GM21360 (cell line): ENCODE data around the gene FZD1.
A peak's percentile ranks its signal among the peaks of the same experiment; 100 is the strongest.

ENCODE experiments used
- ATAC-seq: cut with Tn5 transposase; IDR thresholded peaks from one replicate; pipeline ENCODE4 v1.9.1; 2021; ENCODE audit warnings: mild to moderate bottlenecking, moderate library complexity; ENCODE audit not compliant: unreplicated experiment

Gene FZD1

GRCh38 chr7:91264046-91264923 lies at the start of gene FZD1:
TSS of gene FZD1 (plus strand) at chr7:91264433. CDS start at chr7:91264881, 448 bp downstream.
- ATAC-seq = peak; percentile 89

- no peak for ATAC-seq
These were observed 37.8 kb upstream of the FZD1 start for GRCh38 chr7:91226411-91226810.

GRCh38 chr7:91228327-91228726 lies 35.9 kb upstream of the FZD1 start:
- no peak for ATAC-seq

- no peak for ATAC-seq
These were observed 35.2 kb upstream of the FZD1 start for GRCh38 chr7:91228927-91229558.

GRCh38 chr7:91230100-91230499 lies 34.1 kb upstream of the FZD1 start:
- no peak for ATAC-seq

GRCh38 chr7:91230503-91230902 lies 33.7 kb upstream of the FZD1 start:
- no peak for ATAC-seq

- no peak for ATAC-seq
These were observed 31.0 kb upstream of the FZD1 start for GRCh38 chr7:91233212-91233611.

GRCh38 chr7:91235211-91235832 lies 28.9 kb upstream of the FZD1 start:
- no peak for ATAC-seq

- no peak for ATAC-seq
These were observed 25.0 kb upstream of the FZD1 start for GRCh38 chr7:91239171-91239604.

- ATAC-seq = no peak
These were observed 24.5 kb upstream of the FZD1 start for GRCh38 chr7:91239772-91240171.

- ATAC-seq = no peak
These were observed 23.8 kb upstream of the FZD1 start for GRCh38 chr7:91240376-91240941.

GRCh38 chr7:91242097-91242844 lies 22.0 kb upstream of the FZD1 start:
- no peak for ATAC-seq

GRCh38 chr7:91243591-91244301 lies 20.5 kb upstream of the FZD1 start:
- no peak for ATAC-seq

GRCh38 chr7:91247500-91247899 lies 16.7 kb upstream of the FZD1 start:
- no peak for ATAC-seq

GRCh38 chr7:91248996-91249395 lies 15.2 kb upstream of the FZD1 start:
- no peak for ATAC-seq

GRCh38 chr7:91249506-91250233 lies 14.6 kb upstream of the FZD1 start:
- no peak for ATAC-seq

GRCh38 chr7:91250706-91251105 lies 13.5 kb upstream of the FZD1 start:
- ATAC-seq = no peak

GRCh38 chr7:91251877-91252276 lies 12.4 kb upstream of the FZD1 start:
- no peak for ATAC-seq

- no peak for ATAC-seq
These were observed 718 bp upstream of the FZD1 start for GRCh38 chr7:91263384-91264045.
